Measurements from ENCODE around the gene PPP2R5A.

PPP2R5A gene

DNA sequence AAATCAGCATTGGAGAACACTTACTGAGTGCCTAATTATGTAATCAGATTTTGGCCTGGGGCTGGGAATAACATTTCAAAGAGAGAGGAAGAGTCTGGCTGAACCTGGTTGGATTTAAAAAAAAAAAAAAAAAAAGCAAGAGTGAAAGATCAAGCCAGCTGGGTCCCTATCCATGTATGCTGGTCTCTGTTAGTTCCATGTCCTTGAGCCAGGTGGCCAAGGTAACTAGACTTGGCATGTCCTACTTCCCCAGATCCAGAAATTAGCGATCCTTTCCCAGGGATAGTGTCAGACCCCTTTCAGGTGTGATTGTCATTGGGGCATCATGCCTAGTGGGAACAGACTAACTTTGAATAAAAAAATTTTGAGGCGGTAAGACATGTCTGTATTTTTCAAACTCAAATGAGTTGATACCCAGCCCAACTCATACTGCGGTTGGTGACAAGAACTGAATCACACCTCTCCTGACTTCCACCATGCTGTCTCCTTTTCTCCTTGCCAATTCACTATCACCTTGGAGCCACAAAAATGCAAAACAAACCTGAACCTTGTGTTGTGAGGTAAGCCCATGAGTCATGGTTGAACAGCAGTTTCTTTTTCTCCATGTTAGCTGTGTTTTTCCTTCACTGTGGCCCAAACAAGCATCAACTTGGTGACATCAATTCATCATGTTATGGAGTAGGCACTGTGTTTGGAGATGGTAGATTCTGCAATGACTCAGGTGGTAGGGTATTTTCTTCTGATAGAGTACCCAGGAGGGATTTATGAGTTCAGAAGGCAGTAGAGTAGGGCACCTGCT lies 24.5 kb upstream of the PPP2R5A start:
- no peak overlapping the region for H3K4me3 ChIP-seq (replicated peaks; ENCODE audit: insufficient read depth, low read length)
- DNase-seq (ENCODE audit: low read depth in 1 of 2, low spot score in 1 of 2): no peak
- no peak for TF ChIP-seq POLR2AphosphoS5 (IDR thresholded peaks at IDR 0.05; ENCODE audit: low read depth)
- TF ChIP-seq GABPA (IDR thresholded peaks at IDR 0.05; ENCODE audit: low read depth): no peak
- TF ChIP-seq, protein P1, sequence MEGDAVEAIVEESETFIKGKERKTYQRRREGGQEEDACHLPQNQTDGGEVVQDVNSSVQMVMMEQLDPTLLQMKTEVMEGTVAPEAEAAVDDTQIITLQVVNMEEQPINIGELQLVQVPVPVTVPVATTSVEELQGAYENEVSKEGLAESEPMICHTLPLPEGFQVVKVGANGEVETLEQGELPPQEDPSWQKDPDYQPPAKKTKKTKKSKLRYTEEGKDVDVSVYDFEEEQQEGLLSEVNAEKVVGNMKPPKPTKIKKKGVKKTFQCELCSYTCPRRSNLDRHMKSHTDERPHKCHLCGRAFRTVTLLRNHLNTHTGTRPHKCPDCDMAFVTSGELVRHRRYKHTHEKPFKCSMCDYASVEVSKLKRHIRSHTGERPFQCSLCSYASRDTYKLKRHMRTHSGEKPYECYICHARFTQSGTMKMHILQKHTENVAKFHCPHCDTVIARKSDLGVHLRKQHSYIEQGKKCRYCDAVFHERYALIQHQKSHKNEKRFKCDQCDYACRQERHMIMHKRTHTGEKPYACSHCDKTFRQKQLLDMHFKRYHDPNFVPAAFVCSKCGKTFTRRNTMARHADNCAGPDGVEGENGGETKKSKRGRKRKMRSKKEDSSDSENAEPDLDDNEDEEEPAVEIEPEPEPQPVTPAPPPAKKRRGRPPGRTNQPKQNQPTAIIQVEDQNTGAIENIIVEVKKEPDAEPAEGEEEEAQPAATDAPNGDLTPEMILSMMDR (IDR thresholded peaks at IDR 0.05; ENCODE audit: insufficient read depth, low read length): no peak
- TF ChIP-seq SPI1 (IDR thresholded peaks at IDR 0.05; ENCODE audit: borderline replicate concordance, low read depth): no peak
- TF ChIP-seq, protein P2, sequence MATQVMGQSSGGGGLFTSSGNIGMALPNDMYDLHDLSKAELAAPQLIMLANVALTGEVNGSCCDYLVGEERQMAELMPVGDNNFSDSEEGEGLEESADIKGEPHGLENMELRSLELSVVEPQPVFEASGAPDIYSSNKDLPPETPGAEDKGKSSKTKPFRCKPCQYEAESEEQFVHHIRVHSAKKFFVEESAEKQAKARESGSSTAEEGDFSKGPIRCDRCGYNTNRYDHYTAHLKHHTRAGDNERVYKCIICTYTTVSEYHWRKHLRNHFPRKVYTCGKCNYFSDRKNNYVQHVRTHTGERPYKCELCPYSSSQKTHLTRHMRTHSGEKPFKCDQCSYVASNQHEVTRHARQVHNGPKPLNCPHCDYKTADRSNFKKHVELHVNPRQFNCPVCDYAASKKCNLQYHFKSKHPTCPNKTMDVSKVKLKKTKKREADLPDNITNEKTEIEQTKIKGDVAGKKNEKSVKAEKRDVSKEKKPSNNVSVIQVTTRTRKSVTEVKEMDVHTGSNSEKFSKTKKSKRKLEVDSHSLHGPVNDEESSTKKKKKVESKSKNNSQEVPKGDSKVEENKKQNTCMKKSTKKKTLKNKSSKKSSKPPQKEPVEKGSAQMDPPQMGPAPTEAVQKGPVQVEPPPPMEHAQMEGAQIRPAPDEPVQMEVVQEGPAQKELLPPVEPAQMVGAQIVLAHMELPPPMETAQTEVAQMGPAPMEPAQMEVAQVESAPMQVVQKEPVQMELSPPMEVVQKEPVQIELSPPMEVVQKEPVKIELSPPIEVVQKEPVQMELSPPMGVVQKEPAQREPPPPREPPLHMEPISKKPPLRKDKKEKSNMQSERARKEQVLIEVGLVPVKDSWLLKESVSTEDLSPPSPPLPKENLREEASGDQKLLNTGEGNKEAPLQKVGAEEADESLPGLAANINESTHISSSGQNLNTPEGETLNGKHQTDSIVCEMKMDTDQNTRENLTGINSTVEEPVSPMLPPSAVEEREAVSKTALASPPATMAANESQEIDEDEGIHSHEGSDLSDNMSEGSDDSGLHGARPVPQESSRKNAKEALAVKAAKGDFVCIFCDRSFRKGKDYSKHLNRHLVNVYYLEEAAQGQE (IDR thresholded peaks at IDR 0.05; ENCODE audit: insufficient replicate concordance, low read depth): no peak
- no peaks in the 10 kb centered on the region for H3K27me3 ChIP-seq (ENCODE audit: insufficient read depth, poor library complexity, severe bottlenecking)
- H3K27ac ChIP-seq (replicated peaks): no peak overlapping the region

- Histone ChIP-seq H3K27ac (replicated peaks) (no peak overlapping the region), H3K4me3 (replicated peaks; ENCODE audit: insufficient read depth, low read length) (no peak overlapping the region), H3K27me3 (ENCODE audit: insufficient read depth, poor library complexity, severe bottlenecking) (no peaks in the 10 kb centered on the region)
- TF ChIP-seq, protein P2 (IDR thresholded peaks at IDR 0.05; ENCODE audit: insufficient replicate concordance, low read depth): no peak
- TF ChIP-seq SPI1 (IDR thresholded peaks at IDR 0.05; ENCODE audit: borderline replicate concordance, low read depth) (no peak), GABPA (IDR thresholded peaks at IDR 0.05; ENCODE audit: low read depth) (no peak), POLR2AphosphoS5 (IDR thresholded peaks at IDR 0.05; ENCODE audit: low read depth) (no peak)
- TF ChIP-seq, protein P1 (IDR thresholded peaks at IDR 0.05; ENCODE audit: insufficient read depth, low read length): no peak
- DNase-seq (ENCODE audit: low read depth in 1 of 2, low spot score in 1 of 2): no peak
These were observed 23.8 kb upstream of the PPP2R5A start for GRCh38 chr1:212261361-212261929.

GRCh38 chr1:212267017-212267416 lies 18.2 kb upstream of the PPP2R5A start:
- Histone ChIP-seq H3K27ac (replicated peaks) (no peak overlapping the region), H3K4me3 (replicated peaks; ENCODE audit: insufficient read depth, low read length) (no peak overlapping the region), H3K27me3 (ENCODE audit: insufficient read depth, poor library complexity, severe bottlenecking) (no peaks in the 10 kb centered on the region)
- TF ChIP-seq SPI1 (IDR thresholded peaks at IDR 0.05; ENCODE audit: borderline replicate concordance, low read depth): no peak
- no peak for DNase-seq (ENCODE audit: low read depth in 1 of 2, low spot score in 1 of 2)

GRCh38 chr1:212267460-212267859 lies 17.8 kb upstream of the PPP2R5A start:
- H3K27me3 ChIP-seq (ENCODE audit: insufficient read depth, poor library complexity, severe bottlenecking): no peaks in the 10 kb centered on the region
- no peak for DNase-seq (ENCODE audit: low read depth in 1 of 2, low spot score in 1 of 2)
- no peak overlapping the region for H3K4me3 ChIP-seq (replicated peaks; ENCODE audit: insufficient read depth, low read length)
- no peak overlapping the region for H3K27ac ChIP-seq (replicated peaks)
- no peak for TF ChIP-seq GABPA (IDR thresholded peaks at IDR 0.05; ENCODE audit: low read depth)
- TF ChIP-seq, protein P1 (IDR thresholded peaks at IDR 0.05; ENCODE audit: insufficient read depth, low read length): no peak
- no peak for TF ChIP-seq SPI1 (IDR thresholded peaks at IDR 0.05; ENCODE audit: borderline replicate concordance, low read depth)
- no peak for TF ChIP-seq POLR2AphosphoS5 (IDR thresholded peaks at IDR 0.05; ENCODE audit: low read depth)
- TF ChIP-seq, protein P2 (IDR thresholded peaks at IDR 0.05; ENCODE audit: insufficient replicate concordance, low read depth): no peak

Measured in HL-60 (cell line).